PC-3 (cell line): ENCODE results near the gene SLC2A3.
A peak's percentile ranks its signal among the peaks of the same experiment; 100 is the strongest.

ENCODE experiments used
- EZH2 ChIP-seq: fragments of 300-600 bp; sonication (generic); IDR thresholded peaks from one replicate; pipeline ENCODE4 v1.6.1; 2017; ENCODE audit warnings: antibody characterized with exemption, mild to moderate bottlenecking, low read length; ENCODE audit not compliant: unreplicated experiment
- TF ChIP-seq, protein P1 (sequence below): fragments of 300-600 bp; sonication (generic); conservative IDR thresholded peaks from 2 replicates; pipeline ENCODE4 v1.5.1; 2017; ENCODE audit warnings: antibody characterized with exemption, low read depth, mild to moderate bottlenecking, low read length

GRCh38 chr12:7937833-7938506, 2.0 kb upstream of the SLC2A3 start:
- TF ChIP-seq, protein P1, sequence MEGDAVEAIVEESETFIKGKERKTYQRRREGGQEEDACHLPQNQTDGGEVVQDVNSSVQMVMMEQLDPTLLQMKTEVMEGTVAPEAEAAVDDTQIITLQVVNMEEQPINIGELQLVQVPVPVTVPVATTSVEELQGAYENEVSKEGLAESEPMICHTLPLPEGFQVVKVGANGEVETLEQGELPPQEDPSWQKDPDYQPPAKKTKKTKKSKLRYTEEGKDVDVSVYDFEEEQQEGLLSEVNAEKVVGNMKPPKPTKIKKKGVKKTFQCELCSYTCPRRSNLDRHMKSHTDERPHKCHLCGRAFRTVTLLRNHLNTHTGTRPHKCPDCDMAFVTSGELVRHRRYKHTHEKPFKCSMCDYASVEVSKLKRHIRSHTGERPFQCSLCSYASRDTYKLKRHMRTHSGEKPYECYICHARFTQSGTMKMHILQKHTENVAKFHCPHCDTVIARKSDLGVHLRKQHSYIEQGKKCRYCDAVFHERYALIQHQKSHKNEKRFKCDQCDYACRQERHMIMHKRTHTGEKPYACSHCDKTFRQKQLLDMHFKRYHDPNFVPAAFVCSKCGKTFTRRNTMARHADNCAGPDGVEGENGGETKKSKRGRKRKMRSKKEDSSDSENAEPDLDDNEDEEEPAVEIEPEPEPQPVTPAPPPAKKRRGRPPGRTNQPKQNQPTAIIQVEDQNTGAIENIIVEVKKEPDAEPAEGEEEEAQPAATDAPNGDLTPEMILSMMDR, result peak; percentile 31; the same call in 1 of the 2 replicates
- no peak for TF ChIP-seq EZH2
